ENCODE results near the gene ZC2HC1C.

The ZC2HC1C gene, protein sequence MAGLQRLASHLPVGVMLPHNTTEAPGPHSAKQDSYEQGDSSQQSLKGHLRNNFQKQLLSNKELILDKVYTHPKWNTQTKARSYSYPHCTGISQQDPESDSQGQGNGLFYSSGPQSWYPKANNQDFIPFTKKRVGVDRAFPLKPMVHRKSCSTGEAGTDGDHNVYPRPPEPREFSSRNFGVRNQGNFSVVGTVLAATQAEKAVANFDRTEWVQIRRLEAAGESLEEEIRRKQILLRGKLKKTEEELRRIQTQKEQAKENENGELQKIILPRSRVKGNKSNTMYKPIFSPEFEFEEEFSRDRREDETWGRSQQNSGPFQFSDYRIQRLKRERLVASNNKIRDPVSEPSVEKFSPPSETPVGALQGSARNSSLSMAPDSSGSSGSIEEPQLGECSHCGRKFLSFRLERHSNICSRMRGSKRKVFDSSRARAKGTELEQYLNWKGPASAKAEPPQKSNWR

DNA sequence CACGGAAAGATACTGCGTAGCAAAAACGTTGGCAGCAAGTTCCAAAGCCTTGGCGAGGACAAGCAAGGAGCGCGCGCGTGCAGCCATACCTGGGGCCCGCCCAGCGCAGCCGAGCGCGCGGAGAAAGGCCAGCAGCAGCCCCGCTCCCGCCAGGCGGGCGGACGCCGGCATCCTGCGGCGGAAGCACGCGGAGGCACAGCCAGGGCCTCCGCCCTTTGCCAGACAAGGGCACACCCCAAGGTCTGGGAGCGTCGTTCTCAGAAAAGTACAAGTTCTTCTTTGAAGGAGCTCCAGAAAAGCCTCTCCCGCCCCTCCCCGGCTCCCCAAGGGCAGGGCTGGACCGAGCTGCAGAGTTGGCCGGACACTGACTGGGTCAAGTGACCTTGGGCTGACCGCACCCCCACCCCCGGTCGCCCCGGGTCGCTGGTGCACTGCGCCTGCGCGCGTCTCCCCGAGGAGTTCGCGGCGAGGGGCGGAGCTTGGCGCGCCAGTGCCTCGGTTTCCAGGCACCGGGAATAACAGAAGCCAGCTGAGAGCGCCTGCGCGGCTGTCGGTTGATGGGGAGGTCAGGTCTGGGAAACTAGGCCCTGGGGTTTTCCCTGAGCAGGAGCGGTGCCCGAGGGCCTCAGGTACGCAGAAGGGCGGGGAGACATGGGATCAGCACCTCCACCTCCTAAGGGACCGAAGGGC lies at the start of gene ZC2HC1C:
ZC2HC1C (plus strand) TSS at position 521 of the 690 bp plus-strand sequence. CDS start 933 bp downstream, outside the sequence.
- DNase-seq = no peak

- no peak for DNase-seq
Observed at GRCh38 chr14:75022655-75023054, 46.8 kb upstream of the ZC2HC1C start.

GRCh38 chr14:75023108-75023507 lies 46.3 kb upstream of the ZC2HC1C start:
- DNase-seq = no peak

DNA sequence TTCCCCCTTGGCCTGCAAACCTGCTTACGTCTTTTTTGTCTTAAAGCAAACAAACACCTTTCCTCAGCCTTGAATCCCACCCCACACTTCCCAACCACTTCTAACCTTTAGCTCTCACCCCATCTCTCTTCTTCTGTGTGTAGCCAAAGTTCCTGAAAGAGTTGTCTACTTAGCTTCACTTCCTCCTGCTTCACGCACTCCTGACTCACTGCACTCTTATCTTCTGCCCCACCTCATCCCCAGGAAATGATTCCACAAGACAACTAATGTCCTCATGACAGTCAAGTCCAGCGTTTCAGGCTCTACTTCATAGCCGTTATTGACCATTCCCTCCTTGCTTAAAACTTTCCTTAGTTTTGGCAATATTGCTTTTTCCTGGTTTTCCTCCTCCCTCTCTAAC lies 44.4 kb upstream of the ZC2HC1C start:
- DNase-seq = no peak

DNA sequence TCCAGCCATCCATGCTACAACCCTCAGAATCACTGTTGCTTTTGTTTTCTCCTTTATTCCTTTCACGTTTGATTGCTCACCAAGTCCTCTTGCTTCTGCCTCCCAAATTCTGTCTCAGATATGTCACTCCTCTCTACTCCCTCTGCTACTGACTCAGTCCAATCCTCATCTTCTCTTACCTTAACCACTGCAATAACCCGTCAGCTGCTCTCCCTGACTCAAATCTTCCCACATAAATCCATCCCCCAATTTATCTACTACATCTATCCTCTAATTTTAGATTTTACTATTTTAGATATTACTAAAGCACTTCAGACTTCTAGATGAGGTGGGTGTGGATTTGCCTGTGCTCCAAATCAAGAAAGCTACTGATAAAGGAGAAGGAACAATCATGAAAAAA lies 43.6 kb upstream of the ZC2HC1C start:
- no peak for DNase-seq

GRCh38 chr14:75030147-75030546 lies 39.3 kb upstream of the ZC2HC1C start:
- DNase-seq = no peak

DNA sequence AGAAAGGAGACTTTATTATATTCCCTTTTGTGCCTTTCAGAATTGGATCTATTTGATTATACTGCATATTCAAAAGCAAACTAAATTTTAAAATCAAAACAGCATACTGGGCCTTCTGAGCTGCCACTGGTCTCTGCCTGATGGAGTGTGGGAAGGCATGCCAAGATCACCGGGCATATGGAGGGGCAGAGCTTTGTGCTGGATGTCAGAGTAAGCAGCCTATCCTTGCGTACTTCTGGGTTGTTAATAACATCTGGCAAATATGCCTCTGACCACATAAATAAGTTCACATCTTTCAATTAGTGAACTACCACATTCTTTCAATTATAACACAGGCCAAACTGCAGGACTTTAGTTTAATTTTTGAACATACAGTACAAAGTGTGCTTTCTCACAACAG lies 36.5 kb upstream of the ZC2HC1C start:
- DNase-seq = no peak

GRCh38 chr14:75040507-75040906 lies 28.9 kb upstream of the ZC2HC1C start:
- no peak for DNase-seq

DNA sequence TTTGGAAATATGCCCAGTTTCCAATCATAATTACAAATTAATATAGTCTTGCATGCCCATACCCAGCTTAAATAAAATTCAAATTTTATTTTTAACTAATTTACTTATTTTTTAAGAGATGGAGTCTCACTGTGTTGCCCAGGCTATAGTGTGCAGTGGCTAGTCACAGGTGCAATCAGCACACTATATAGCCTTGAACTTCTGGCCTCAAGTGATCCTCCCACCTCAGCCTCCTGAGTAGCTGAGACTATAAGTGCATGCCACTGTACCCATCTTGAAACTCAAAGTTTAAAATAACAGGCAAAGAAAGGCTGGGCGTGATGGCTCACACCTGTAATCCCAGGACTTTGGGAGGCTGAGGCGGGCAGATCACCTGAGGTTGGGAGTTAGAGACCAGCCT lies 28.5 kb upstream of the ZC2HC1C start:
- no peak for DNase-seq

- no peak for DNase-seq
Observed at GRCh38 chr14:75041613-75042012, 27.8 kb upstream of the ZC2HC1C start.

GRCh38 chr14:75042035-75042434 lies 27.4 kb upstream of the ZC2HC1C start:
- DNase-seq = no peak

- DNase-seq = no peak
Observed at GRCh38 chr14:75044322-75044721, 25.1 kb upstream of the ZC2HC1C start.

DNA sequence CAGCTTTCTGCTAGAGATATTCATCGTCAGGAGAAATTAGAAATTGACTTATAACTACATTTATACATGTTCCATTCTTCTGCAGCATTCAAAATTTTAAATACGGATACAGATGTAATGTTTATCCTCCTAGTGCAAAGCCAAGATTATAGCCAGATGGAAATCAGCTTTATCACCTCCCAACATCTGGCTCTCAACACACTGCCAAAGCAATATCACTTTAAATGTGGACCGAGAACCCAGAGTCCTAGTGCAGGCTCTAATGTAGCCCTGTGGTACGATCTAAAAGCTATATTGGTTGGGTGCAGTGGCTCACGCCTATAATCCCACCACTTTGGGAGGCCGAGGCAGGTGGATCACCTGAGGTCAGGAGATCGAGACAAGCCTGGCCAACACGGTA lies 24.7 kb upstream of the ZC2HC1C start:
- no peak for DNase-seq

- no peak for DNase-seq
Observed at GRCh38 chr14:75046275-75046674, 23.2 kb upstream of the ZC2HC1C start.

DNA sequence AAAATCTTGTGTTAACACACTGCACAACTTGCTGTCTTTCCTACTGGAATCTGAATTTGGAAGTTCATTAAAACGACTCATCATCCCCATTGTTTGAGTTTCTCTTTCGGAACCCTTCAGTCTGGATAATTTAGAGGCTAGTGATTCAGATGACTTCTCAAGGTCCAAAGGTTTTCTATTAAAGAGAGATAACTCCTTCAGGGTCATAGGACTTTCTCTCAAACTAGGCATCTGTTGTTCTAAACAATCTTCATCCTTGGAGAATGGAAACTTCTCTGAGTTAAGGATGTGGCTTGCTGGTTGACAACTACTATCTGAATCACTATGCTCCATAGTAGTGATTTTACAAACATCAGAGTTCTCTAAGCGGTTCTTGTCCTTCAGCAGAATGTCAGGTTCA lies 22.5 kb upstream of the ZC2HC1C start:
- no peak for DNase-seq

DNA sequence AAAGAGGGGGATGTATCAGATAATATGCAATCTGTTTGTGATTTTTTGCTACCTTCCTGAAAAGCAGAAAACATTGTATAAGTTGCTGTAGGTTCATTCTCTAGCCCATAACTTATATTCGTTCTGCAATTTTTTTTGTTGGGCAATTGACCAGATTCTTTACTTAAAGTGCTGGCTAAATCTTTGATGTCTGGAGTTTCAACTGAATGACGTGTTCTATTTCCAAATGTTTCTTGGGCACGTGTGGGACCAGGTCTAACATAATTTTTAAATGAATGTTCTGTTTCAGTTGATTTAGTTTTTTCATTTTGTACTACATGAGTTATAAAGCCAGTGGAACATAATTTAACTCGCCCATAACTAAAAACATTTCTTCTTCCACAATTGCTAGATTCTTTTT lies 21.9 kb upstream of the ZC2HC1C start:
- no peak for DNase-seq

DNA sequence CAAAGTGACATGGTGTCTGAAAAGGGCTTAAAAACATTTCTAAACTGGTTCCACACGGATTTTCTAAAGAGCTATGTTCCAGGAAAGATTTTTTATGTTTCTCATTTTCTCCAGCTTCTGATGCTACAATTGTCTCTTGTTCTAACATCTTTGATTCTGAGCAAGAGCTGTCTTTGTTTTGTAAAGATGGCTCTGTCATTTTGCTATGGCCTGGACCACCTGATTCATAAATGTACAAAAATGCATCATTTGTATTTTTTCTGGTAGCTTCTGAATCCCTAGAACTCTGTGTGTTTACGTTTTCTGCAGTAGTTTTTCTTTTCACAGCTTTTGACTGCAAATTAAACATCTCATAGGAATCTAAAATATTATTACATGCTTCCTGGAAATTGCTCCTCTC lies 21.3 kb upstream of the ZC2HC1C start:
- no peak for DNase-seq

GRCh38 chr14:75049136-75049535 lies 20.3 kb upstream of the ZC2HC1C start:
- DNase-seq = no peak

DNA sequence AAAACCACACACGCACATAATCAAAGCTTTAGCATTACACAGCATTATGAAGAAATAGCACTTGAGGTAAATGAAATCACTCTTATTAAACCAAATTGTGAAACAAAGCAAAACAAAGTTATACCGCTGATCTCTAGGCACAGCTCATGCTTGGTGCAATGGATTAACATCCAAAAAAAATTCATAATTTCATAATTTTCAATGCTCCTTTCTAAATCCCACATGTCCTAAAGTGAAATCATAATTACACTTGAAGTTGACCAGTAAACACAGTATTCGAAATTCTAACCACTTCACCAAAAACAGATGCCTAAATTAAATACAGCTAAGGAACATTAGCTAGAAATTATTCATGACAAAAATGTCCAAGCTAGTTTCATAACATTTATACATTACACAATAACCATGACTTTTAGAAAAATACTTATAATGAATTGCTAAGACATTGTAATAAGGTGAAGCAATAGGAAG lies 19.7 kb upstream of the ZC2HC1C start:
- no peak for DNase-seq

- no peak for DNase-seq
Observed at GRCh38 chr14:75050852-75051555, 18.4 kb upstream of the ZC2HC1C start, which contains the start of gene MLH3. MLH3 (minus strand) TSS chr14:75051467; CDS start chr14:75049655, 1,812 bp downstream.

DNA sequence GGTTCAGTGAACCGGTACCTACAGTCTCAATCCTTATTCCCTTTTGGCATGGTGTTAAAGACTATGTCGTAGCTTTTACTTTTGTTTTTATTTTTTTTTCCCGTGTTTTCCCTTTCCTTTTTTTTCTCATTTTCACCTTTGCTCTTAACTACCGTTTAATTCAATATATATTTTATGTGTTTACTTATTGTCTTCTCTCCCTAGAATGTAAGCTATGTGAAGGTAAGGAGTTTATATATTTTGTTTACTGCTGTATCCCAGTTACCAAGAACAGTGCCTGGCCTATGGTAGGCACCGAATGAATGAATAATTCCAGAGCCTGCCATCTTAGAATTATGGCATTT lies 17.9 kb upstream of the ZC2HC1C start:
- no peak for DNase-seq

- DNase-seq = no peak
Observed at GRCh38 chr14:75053396-75054291, 15.8 kb upstream of the ZC2HC1C start.

GRCh38 chr14:75054421-75054820 lies 15.0 kb upstream of the ZC2HC1C start:
- DNase-seq = no peak

Measured in SIG-M5 (cell line).